Panc1 (cell line): Measurements from ENCODE around the gene MCF2L. TPM values are rescaled to one million over a fixed set of nuclear protein-coding genes. Genes with fewer than 3 reads are reported as not detected.

Source experiments
- ATAC-seq: fragments of 200-7000 bp; cut with Tn5 transposase; 2 replicates; pipeline ENCODE4 v1.9.1; 2020; ENCODE audit warnings: mild to moderate bottlenecking, moderate library complexity
- BruUV-seq: library from RNA; stranded (reverse); fragments of 400-500 nt; replicated peaks from 2 replicates; lab custom pipeline; 2021; lab: Mats Ljungman, UMichigan
- CTCF ChIA-PET: fragments of 300-600 bp; sonication (Branson Sonifier 250); formaldehyde crosslinking; loops from one replicate; lab custom pipeline; 2022; ENCODE audit warnings: antibody characterized with exemption; lab: Charles Lee
- POLR2A ChIA-PET: fragments of 300-600 bp; sonication (Branson Sonifier 250); formaldehyde crosslinking; loops from one replicate; lab custom pipeline; 2022; ENCODE audit warnings: antibody characterized with exemption; lab: Charles Lee
- DNase-seq: peaks from one replicate; pipeline ENCODE4 v3.0.0-alpha.2; 2010; ENCODE audit warnings: low read depth, low spot score
- H3K27ac ChIP-seq: 2 replicates; pipeline ENCODE4 v1.5.1; 2011; ENCODE audit warnings: mild to moderate bottlenecking, low read length, inconsistent platforms
- H3K27me3 ChIP-seq: fragments of 200-500 bp; sonication (Bioruptor generic); 2 replicates; pipeline ENCODE4 v1.6.0; 2014; ENCODE audit warnings: low read length, inconsistent platforms; ENCODE audit not compliant: control insufficient read depth, insufficient read depth
- H3K36me3 ChIP-seq: fragments of 200-500 bp; sonication (Bioruptor generic); 2 replicates; pipeline ENCODE4 v1.5.1; 2014; ENCODE audit warnings: inconsistent platforms, mild to moderate bottlenecking, low read length, moderate library complexity; ENCODE audit not compliant: control insufficient read depth, insufficient read depth
- H3K4me1 ChIP-seq: 2 replicates; pipeline ENCODE4 v1.5.1; 2011; ENCODE audit warnings: inconsistent platforms, mild to moderate bottlenecking, low read length, moderate library complexity; ENCODE audit not compliant: control insufficient read depth, insufficient read depth
- H3K4me3 ChIP-seq, 2 experiments: 2 replicates each; pipeline ENCODE4 v1.5.1; 2011 to 2012; ENCODE audit warnings: low read depth in 2 of 2, low read length in 2 of 2, mild to moderate bottlenecking in 2 of 2, inconsistent platforms in 1 of 2, moderate library complexity in 1 of 2
- H3K9me3 ChIP-seq: fragments of 200-500 bp; sonication (Bioruptor generic); 2 replicates; pipeline ENCODE4 v1.5.1; 2014; ENCODE audit warnings: low read depth, mild to moderate bottlenecking, inconsistent platforms, low read length, moderate library complexity; ENCODE audit not compliant: control insufficient read depth, insufficient read depth
- POLR2AphosphoS5 ChIP-seq: IDR thresholded peaks from 2 replicates; pipeline ENCODE4 v1.6.1; 2012; ENCODE audit warnings: mild to moderate bottlenecking, low read depth, low read length, moderate library complexity
- SIN3A ChIP-seq: IDR thresholded peaks from 2 replicates; pipeline ENCODE4 v1.6.1; 2012; ENCODE audit warnings: low read depth, mild to moderate bottlenecking, low read length, moderate library complexity, borderline replicate concordance; ENCODE audit not compliant: insufficient read depth
- TCF7L2 ChIP-seq: IDR thresholded peaks from 2 replicates; pipeline ENCODE4 v1.6.1; 2011; ENCODE audit warnings: mild to moderate bottlenecking, low read depth, low read length, inconsistent platforms
- in situ Hi-C: cut with HindIII; loops from 2 replicates; pipeline ENCODE4 v1.10.0; 2016; ENCODE audit warnings: low sequenced_read_pairs, low pct_unique_long_range_greater_than_20kb
- intact Hi-C: fragments of 100-400 bp; cut with micrococcal nuclease; formaldehyde crosslinking; loops from one replicate; pipeline ENCODE4 v1.10.0; 2022; ENCODE audit not compliant: unreplicated experiment
- total RNA-seq: library from RNA; stranded (reverse); gene quantifications from one replicate; pipeline ENCODE4 v1.2.1, GENCODE V29; 2021; ENCODE audit not compliant: unreplicated experiment
- TF ChIP-seq, protein P1 (sequence below), 2 experiments: IDR thresholded peaks; 2 replicates each; pipeline ENCODE4 v1.6.1; 2011 to 2012; ENCODE audit warnings: low read depth in 2 of 2, control low read depth in 1 of 2, low read length in 1 of 2, mild to moderate bottlenecking in 1 of 2, moderate library complexity in 1 of 2; ENCODE audit not compliant: insufficient read depth in 1 of 2
- TF ChIP-seq, protein P2 (sequence below): fragments of 450-650 bp; IDR thresholded peaks from 2 replicates; pipeline ENCODE4 v1.5.1; 2017; ENCODE audit warnings: mild to moderate bottlenecking

The MCF2L gene
- total RNA-seq, 1 experiment from 2014 or later = 0.57 TPM

DNA sequence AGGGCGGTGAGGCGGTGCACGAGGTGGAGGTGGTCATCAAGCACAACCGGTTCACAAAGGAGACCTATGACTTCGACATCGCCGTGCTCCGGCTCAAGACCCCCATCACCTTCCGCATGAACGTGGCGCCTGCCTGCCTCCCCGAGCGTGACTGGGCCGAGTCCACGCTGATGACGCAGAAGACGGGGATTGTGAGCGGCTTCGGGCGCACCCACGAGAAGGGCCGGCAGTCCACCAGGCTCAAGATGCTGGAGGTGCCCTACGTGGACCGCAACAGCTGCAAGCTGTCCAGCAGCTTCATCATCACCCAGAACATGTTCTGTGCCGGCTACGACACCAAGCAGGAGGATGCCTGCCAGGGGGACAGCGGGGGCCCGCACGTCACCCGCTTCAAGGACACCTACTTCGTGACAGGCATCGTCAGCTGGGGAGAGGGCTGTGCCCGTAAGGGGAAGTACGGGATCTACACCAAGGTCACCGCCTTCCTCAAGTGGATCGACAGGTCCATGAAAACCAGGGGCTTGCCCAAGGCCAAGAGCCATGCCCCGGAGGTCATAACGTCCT, 180.0 kb downstream of the MCF2L start:
- H3K4me3 ChIP-seq = no peak overlapping the region
- ATAC-seq = no peak
- BruUV-seq = no TSS peak
- H3K4me1 ChIP-seq = no peaks in the 10 kb centered on the region
- POLR2A ChIA-PET = interaction anchor here (0.6 kb wide), 1 partner anchor 45 kb away, joined by 3 read pairs; no protein-coding TSS in a partner anchor
- TF ChIP-seq TCF7L2 = no peak
- no peak for TF ChIP-seq SIN3A
- TF ChIP-seq, protein P1, sequence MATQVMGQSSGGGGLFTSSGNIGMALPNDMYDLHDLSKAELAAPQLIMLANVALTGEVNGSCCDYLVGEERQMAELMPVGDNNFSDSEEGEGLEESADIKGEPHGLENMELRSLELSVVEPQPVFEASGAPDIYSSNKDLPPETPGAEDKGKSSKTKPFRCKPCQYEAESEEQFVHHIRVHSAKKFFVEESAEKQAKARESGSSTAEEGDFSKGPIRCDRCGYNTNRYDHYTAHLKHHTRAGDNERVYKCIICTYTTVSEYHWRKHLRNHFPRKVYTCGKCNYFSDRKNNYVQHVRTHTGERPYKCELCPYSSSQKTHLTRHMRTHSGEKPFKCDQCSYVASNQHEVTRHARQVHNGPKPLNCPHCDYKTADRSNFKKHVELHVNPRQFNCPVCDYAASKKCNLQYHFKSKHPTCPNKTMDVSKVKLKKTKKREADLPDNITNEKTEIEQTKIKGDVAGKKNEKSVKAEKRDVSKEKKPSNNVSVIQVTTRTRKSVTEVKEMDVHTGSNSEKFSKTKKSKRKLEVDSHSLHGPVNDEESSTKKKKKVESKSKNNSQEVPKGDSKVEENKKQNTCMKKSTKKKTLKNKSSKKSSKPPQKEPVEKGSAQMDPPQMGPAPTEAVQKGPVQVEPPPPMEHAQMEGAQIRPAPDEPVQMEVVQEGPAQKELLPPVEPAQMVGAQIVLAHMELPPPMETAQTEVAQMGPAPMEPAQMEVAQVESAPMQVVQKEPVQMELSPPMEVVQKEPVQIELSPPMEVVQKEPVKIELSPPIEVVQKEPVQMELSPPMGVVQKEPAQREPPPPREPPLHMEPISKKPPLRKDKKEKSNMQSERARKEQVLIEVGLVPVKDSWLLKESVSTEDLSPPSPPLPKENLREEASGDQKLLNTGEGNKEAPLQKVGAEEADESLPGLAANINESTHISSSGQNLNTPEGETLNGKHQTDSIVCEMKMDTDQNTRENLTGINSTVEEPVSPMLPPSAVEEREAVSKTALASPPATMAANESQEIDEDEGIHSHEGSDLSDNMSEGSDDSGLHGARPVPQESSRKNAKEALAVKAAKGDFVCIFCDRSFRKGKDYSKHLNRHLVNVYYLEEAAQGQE (IDR thresholded peaks at IDR 0.05; ENCODE audit: insufficient read depth in 1 of 2, low read depth in 2 of 2, low read length in 1 of 2) = no peak
- TF ChIP-seq POLR2AphosphoS5 = no peak
- TF ChIP-seq, protein P2, sequence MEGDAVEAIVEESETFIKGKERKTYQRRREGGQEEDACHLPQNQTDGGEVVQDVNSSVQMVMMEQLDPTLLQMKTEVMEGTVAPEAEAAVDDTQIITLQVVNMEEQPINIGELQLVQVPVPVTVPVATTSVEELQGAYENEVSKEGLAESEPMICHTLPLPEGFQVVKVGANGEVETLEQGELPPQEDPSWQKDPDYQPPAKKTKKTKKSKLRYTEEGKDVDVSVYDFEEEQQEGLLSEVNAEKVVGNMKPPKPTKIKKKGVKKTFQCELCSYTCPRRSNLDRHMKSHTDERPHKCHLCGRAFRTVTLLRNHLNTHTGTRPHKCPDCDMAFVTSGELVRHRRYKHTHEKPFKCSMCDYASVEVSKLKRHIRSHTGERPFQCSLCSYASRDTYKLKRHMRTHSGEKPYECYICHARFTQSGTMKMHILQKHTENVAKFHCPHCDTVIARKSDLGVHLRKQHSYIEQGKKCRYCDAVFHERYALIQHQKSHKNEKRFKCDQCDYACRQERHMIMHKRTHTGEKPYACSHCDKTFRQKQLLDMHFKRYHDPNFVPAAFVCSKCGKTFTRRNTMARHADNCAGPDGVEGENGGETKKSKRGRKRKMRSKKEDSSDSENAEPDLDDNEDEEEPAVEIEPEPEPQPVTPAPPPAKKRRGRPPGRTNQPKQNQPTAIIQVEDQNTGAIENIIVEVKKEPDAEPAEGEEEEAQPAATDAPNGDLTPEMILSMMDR = no peak
- in situ Hi-C loops = no loop called here
- no peak for DNase-seq
- H3K9me3 ChIP-seq = no peaks in the 10 kb centered on the region
- no peak overlapping the region for H3K27ac ChIP-seq
- no peaks in the 10 kb centered on the region for H3K27me3 ChIP-seq
- intact Hi-C loops = no loop called here
- CTCF ChIA-PET = no interaction called here
- H3K36me3 ChIP-seq = no peaks in the 10 kb centered on the region

Other genes with a start within 250 kb of the MCF2L start
- gene F7, start 136.6 kb downstream of the MCF2L start, total RNA-seq = not detected
- gene F10, start 153.6 kb downstream of the MCF2L start, total RNA-seq = 0.18 TPM
- gene PROZ, start 189.4 kb downstream of the MCF2L start, total RNA-seq = not detected
- gene PCID2, start 239.5 kb downstream of the MCF2L start, total RNA-seq = 39.7 TPM
- gene CUL4A, start 240.4 kb downstream of the MCF2L start, total RNA-seq = 80.8 TPM